Testis (tissue), 2 donors: ENCODE data around the gene HLCS.

Source experiments
- POLR2A ChIP-seq: fragments of 450-650 bp; IDR thresholded peaks from one replicate; pipeline ENCODE4 v1.6.1; 2017; ENCODE audit warnings: antibody characterized with exemption, mild to moderate bottlenecking, moderate library complexity
- TF ChIP-seq, protein P1 (sequence below), 3 experiments: fragments of 450-650 bp in 2 of 3; fragments of 200-600 bp in 1 of 3; sonication (generic) in 1 of 3; IDR thresholded peaks; one replicate each; pipeline ENCODE4 v1.5.1; 2016 to 2019; ENCODE audit warnings: antibody characterized with exemption in 3 of 3, mild to moderate bottlenecking in 2 of 3, moderate library complexity in 1 of 3

DNA sequence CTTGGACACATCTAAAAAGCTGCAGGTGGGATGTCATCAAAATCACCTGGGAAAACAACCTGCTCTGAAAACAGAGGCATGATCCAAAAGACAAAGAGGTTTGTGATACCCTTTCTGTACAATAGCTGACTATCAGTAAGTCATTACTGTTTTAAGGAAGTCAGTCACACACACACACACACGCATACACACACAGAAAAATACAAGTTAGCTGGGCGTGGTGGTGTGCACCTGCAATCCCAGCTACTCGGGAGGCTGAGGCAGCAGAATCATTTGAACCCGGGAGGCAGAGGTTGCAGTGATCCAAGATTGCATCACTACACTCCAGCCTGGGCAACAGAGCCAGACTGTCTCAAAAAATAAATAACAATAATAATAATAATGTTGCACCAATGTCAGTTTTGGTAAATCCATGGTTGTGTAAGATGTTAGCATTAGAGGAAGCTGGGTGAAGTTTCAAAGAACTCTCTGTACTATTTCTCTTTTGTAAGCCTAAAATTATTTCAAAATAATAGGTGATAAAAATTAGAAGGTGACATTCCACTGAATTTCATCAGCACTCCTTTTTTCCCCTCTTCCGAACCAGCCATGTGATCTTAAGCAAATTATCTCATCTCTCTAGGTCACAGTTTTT lies 9.9 kb upstream of the HLCS start:
- TF ChIP-seq, protein P1, sequence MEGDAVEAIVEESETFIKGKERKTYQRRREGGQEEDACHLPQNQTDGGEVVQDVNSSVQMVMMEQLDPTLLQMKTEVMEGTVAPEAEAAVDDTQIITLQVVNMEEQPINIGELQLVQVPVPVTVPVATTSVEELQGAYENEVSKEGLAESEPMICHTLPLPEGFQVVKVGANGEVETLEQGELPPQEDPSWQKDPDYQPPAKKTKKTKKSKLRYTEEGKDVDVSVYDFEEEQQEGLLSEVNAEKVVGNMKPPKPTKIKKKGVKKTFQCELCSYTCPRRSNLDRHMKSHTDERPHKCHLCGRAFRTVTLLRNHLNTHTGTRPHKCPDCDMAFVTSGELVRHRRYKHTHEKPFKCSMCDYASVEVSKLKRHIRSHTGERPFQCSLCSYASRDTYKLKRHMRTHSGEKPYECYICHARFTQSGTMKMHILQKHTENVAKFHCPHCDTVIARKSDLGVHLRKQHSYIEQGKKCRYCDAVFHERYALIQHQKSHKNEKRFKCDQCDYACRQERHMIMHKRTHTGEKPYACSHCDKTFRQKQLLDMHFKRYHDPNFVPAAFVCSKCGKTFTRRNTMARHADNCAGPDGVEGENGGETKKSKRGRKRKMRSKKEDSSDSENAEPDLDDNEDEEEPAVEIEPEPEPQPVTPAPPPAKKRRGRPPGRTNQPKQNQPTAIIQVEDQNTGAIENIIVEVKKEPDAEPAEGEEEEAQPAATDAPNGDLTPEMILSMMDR (IDR thresholded peaks at IDR 0.05), result no peak
- TF ChIP-seq POLR2A, result no peak
